GM18511 (cell line): ENCODE measurements around the gene PRAC2.

ENCODE experiments used
- ATAC-seq: cut with Tn5 transposase; IDR thresholded peaks from one replicate; pipeline ENCODE4 v1.9.1; 2021; ENCODE audit warnings: mild to moderate bottlenecking, moderate library complexity; ENCODE audit not compliant: unreplicated experiment

PRAC2 gene

GRCh38 chr17:48732688-48733629 is 10.0 kb downstream of the PRAC2 start:
- ATAC-seq: no peak

GRCh38 chr17:48733632-48734328 is 10.8 kb downstream of the PRAC2 start:
- ATAC-seq: no peak

- no peak for ATAC-seq
These were observed 11.5 kb downstream of the PRAC2 start for GRCh38 chr17:48734333-48735061.

- ATAC-seq: no peak
These were observed 12.0 kb downstream of the PRAC2 start for GRCh38 chr17:48735062-48735351.

- ATAC-seq: no peak
These were observed 14.5 kb downstream of the PRAC2 start for GRCh38 chr17:48737330-48738043.

- ATAC-seq: no peak
These were observed 15.4 kb downstream of the PRAC2 start for GRCh38 chr17:48738424-48738802.

GRCh38 chr17:48738803-48739526 is 16.0 kb downstream of the PRAC2 start:
- ATAC-seq: no peak

GRCh38 chr17:48740537-48740936 is 17.6 kb downstream of the PRAC2 start:
- ATAC-seq: no peak

- ATAC-seq: no peak
These were observed 22.6 kb downstream of the PRAC2 start for GRCh38 chr17:48745381-48746275.

- no peak for ATAC-seq
These were observed 24.0 kb downstream of the PRAC2 start for GRCh38 chr17:48746916-48747444.

GRCh38 chr17:48747445-48748363 is 24.7 kb downstream of the PRAC2 start:
- ATAC-seq: no peak

- no peak for ATAC-seq
These were observed 26.0 kb downstream of the PRAC2 start for GRCh38 chr17:48748718-48749566.

GRCh38 chr17:48749621-48750553 is 26.9 kb downstream of the PRAC2 start:
- no peak for ATAC-seq

- no peak for ATAC-seq
These were observed 28.2 kb downstream of the PRAC2 start for GRCh38 chr17:48751172-48751571.

GRCh38 chr17:48751733-48752398 is 28.9 kb downstream of the PRAC2 start:
- no peak for ATAC-seq
